K562 (cell line): Measurements from ENCODE around the gene ACSS1. TPM values are rescaled to one million over a fixed set of nuclear protein-coding genes. Genes with fewer than 3 reads are reported as not detected.

Source experiments
- ATAC-seq: fragments of 200-7000 bp; cut with Tn5 transposase; 3 replicates; pipeline ENCODE4 v1.9.1; 2020; ENCODE audit warnings: moderate library complexity
- BruUV-seq: library from RNA; stranded (reverse); fragments of 400-500 nt; replicated peaks from 2 replicates; lab custom pipeline; 2021; lab: Mats Ljungman, UMichigan
- CTCF ChIA-PET: fragments of 300-600 bp; formaldehyde crosslinking; extraction: SDS; loops from one replicate; lab custom pipeline; 2021; ENCODE audit warnings: low intra/inter-chr PET ratio; lab: Yijun Ruan, JAX
- POLR2A ChIA-PET: fragments of 300-600, 350-650 bp; sonication (Branson Sonifier 250); formaldehyde crosslinking; extraction: SDS; loops from one replicate; lab custom pipeline; 2021; ENCODE audit warnings: antibody characterized with exemption, inconsistent platforms; lab: Yijun Ruan, JAX
- DNase-seq, 4 experiments: peaks; one replicate each; pipeline versions ENCODE4 v3.0.0 to v3.0.0-alpha.2; 2011 to 2018; ENCODE audit warnings: low spot score in 3 of 4, mixed read lengths in 3 of 4; ENCODE audit errors: extremely low read depth in 1 of 4
- FAIRE-seq: peaks from 2 replicates; lab custom pipeline; 2011; peaks lifted over from hg19 to GRCh38; lab: Jason Lieb, UNC
- H2AFZ ChIP-seq: 2 replicates; pipeline ENCODE4 v1.6.0; 2011; ENCODE audit warnings: low read depth, low read length, control low read depth, inconsistent platforms
- H3K27ac ChIP-seq: fragments of 200-600 bp; 3 replicates; pipeline ENCODE4 v1.8.0; 2011; ENCODE audit warnings: low read depth, mild to moderate bottlenecking, control low read depth, inconsistent platforms, low read length, moderate library complexity, mixed read lengths; ENCODE audit errors: extremely low read depth
- H3K27me3 ChIP-seq, 2 experiments: fragments of 300-600 bp in 1 of 2; 2 replicates in 1 of 2; 3 replicates in 1 of 2; pipeline versions ENCODE4 v1.6.0 to v1.8.0; 2011; ENCODE audit warnings: inconsistent platforms in 2 of 2, low read length in 2 of 2, mild to moderate bottlenecking in 1 of 2, mixed read lengths in 1 of 2, moderate library complexity in 1 of 2; ENCODE audit not compliant: control insufficient read depth in 2 of 2, insufficient read depth in 2 of 2
- H3K36me3 ChIP-seq: fragments of 300-600 bp; 3 replicates; pipeline ENCODE4 v1.8.0; 2011; ENCODE audit warnings: mild to moderate bottlenecking, low read length, inconsistent platforms; ENCODE audit not compliant: control insufficient read depth, insufficient read depth
- H3K4me1 ChIP-seq, 2 experiments: fragments of 200-600 bp in 1 of 2; replicated peaks in 1 of 2; 2 replicates in 1 of 2; 3 replicates in 1 of 2; pipeline versions ENCODE4 v1.5.1 to v1.8.0; 2011; ENCODE audit warnings: inconsistent platforms in 2 of 2, low read length in 2 of 2, mild to moderate bottlenecking in 1 of 2, mixed read lengths in 1 of 2, moderate library complexity in 1 of 2; ENCODE audit not compliant: control insufficient read depth in 2 of 2, insufficient read depth in 2 of 2
- H3K4me2 ChIP-seq: 2 replicates; pipeline ENCODE4 v1.6.1; 2011; ENCODE audit warnings: low read length, control low read depth, inconsistent platforms, mixed read lengths; ENCODE audit not compliant: insufficient read depth
- H3K4me3 ChIP-seq: fragments of 200-600 bp; sonication (generic), shearing (Covaris generic); 2 replicates; pipeline ENCODE4 v1.5.1; 2016; ENCODE audit warnings: control low read depth, inconsistent platforms
- H3K79me2 ChIP-seq: fragments of 200-600 bp; 3 replicates; pipeline ENCODE4 v1.8.0; 2011; ENCODE audit warnings: low read length, inconsistent platforms; ENCODE audit not compliant: control insufficient read depth, insufficient read depth
- H3K9ac ChIP-seq, 2 experiments: 2 replicates each; pipeline versions ENCODE4 v1.6.0 to v1.6.1; 2011; ENCODE audit warnings: low read depth in 2 of 2, low read length in 2 of 2, control low read depth in 1 of 2, inconsistent platforms in 1 of 2, mild to moderate bottlenecking in 1 of 2, mixed read lengths in 1 of 2; ENCODE audit not compliant: insufficient read depth in 1 of 2
- H3K9me1 ChIP-seq: one replicate; pipeline ENCODE4 v1.6.0; 2011; ENCODE audit warnings: inconsistent platforms, mild to moderate bottlenecking, low read length, moderate library complexity; ENCODE audit not compliant: control insufficient read depth, insufficient read depth
- H3K9me3 ChIP-seq: replicated peaks from 2 replicates; pipeline ENCODE4 v1.5.1; 2011; ENCODE audit warnings: low read depth, low read length, inconsistent platforms; ENCODE audit not compliant: control insufficient read depth, insufficient read depth
- H4K20me1 ChIP-seq: replicated peaks from 2 replicates; pipeline ENCODE4 v1.6.1; 2011; ENCODE audit warnings: low read length, inconsistent platforms, mixed read lengths; ENCODE audit not compliant: control insufficient read depth, insufficient read depth
- EGR1 ChIP-seq: fragments of 450-650 bp; conservative IDR thresholded peaks from 2 replicates; pipeline ENCODE4 v1.6.1; 2017; ENCODE audit warnings: mild to moderate bottlenecking
- MAFG ChIP-seq: fragments of 450-650 bp; conservative IDR thresholded peaks from 2 replicates; pipeline ENCODE4 v1.6.1; 2016; ENCODE audit warnings: missing genetic modification characterization, missing compliant biosample characterization
- MIER1 ChIP-seq: fragments of 450-650 bp; IDR thresholded peaks from 2 replicates; pipeline ENCODE4 v1.6.1; 2016; ENCODE audit warnings: antibody characterized with exemption, mild to moderate bottlenecking, low read depth
- NR1H2 ChIP-seq: sonication (generic); formaldehyde crosslinking; IDR thresholded peaks from 2 replicates; pipeline ENCODE4 v1.4.0; 2020; ENCODE audit warnings: mild to moderate bottlenecking, missing genetic modification reagents
- PHF20 ChIP-seq: fragments of 450-650 bp; IDR thresholded peaks from 2 replicates; pipeline ENCODE4 v1.6.1; 2018; ENCODE audit not compliant: partially characterized antibody
- PHF8 ChIP-seq: fragments of 200-600 bp; sonication (generic); IDR thresholded peaks from 2 replicates; pipeline ENCODE4 v1.6.1; 2012; ENCODE audit warnings: mixed run types, mild to moderate bottlenecking, inconsistent platforms, low read length, moderate library complexity, borderline replicate concordance
- PML ChIP-seq: IDR thresholded peaks from 2 replicates; pipeline ENCODE4 v1.6.1; 2012; ENCODE audit warnings: low read length, inconsistent platforms
- RBM25 ChIP-seq: fragments of 200-400 bp; formaldehyde crosslinking; IDR thresholded peaks from 2 replicates; pipeline ENCODE4 v1.6.1; 2018; ENCODE audit warnings: low read length, low read depth, moderate library complexity; ENCODE audit not compliant: severe bottlenecking
- SREBF1 ChIP-seq: fragments of 150-350 bp; IDR thresholded peaks from 2 replicates; pipeline ENCODE4 v1.6.1; 2014; ENCODE audit warnings: antibody characterized with exemption, low read depth, low read length, borderline replicate concordance
- ZBTB1 ChIP-seq: sonication (generic); formaldehyde crosslinking; IDR thresholded peaks from 2 replicates; pipeline ENCODE4 v1.8.1; 2023; ENCODE audit warnings: missing genetic modification reagents, low read depth, mild to moderate bottlenecking, borderline replicate concordance
- ZNF146 ChIP-seq: IDR thresholded peaks from one replicate; pipeline ENCODE4 v1.6.1; 2018; ENCODE audit warnings: missing compliant biosample characterization; ENCODE audit not compliant: unreplicated experiment
- ZNF165 ChIP-seq: fragments of 250-450 bp; sonication (Bioruptor Pico); IDR thresholded peaks from 2 replicates; pipeline ENCODE4 v1.4.0; 2020; ENCODE audit warnings: borderline replicate concordance
- ZNF217 ChIP-seq: sonication (generic); formaldehyde crosslinking; IDR thresholded peaks from 2 replicates; pipeline ENCODE4 v1.8.0; 2022; ENCODE audit warnings: mild to moderate bottlenecking, missing genetic modification reagents
- WGBS: fragments of 100-300 bp; shearing (Covaris generic); methylation state at CpG from one replicate; pipeline ENCODE4 v1.1.6; 2016; ENCODE audit warnings: low coverage, mixed read lengths; ENCODE audit not compliant: insufficient coverage; ENCODE audit errors: missing lambda C conversion rate; 5-methylcytosine and 5-hydroxymethylcytosine counted together
- in situ Hi-C: fragments of 300-500 bp; cut with MboI; formaldehyde crosslinking; loops from 4 replicates; pipeline ENCODE4 v1.15.0; 2018; ENCODE audit warnings: inconsistent platforms, mixed read lengths
- intact Hi-C: fragments of 100-400 bp; cut with micrococcal nuclease; formaldehyde crosslinking; loops from 2 replicates; pipeline ENCODE4 v1.14.2; 2022
- polyA plus RNA-seq, 8 experiments: library from polyadenylated mRNA; depleted of rRNA in 4 of 8; stranded (reverse) in 5 of 8; unstranded in 3 of 8; fragments of >200 nt; fragmentation: Nextera tagmentation in 2 of 8; fragmentation: Illumina TruSeq in 1 of 8; extraction: Ambion mirVana in 2 of 8; extraction: Trizol in 1 of 8; gene quantifications; 2 replicates each; pipeline versions ENCODE4 v1.2.1 to v1.2.3, GENCODE V29; 2011 to 2014; ENCODE audit warnings: inconsistent platforms in 1 of 8, missing spikeins in 1 of 8
- total RNA-seq, 7 experiments: library from RNA; depleted of rRNA in 6 of 7; stranded (reverse); fragments of >200 nt in 6 of 7; fragmentation: Illumina TruSeq in 2 of 7; extraction: Trizol in 2 of 7; gene quantifications; 2 replicates each; pipeline versions ENCODE4 v1.2.1 to v1.2.3, GENCODE V29; 2011 to 2021; ENCODE audit warnings: low replicate concordance in 1 of 7
- TF ChIP-seq, protein P1 (sequence below): sonication (generic); formaldehyde crosslinking; IDR thresholded peaks from 2 replicates; pipeline ENCODE4 v1.8.0; 2022; ENCODE audit warnings: missing genetic modification reagents, mild to moderate bottlenecking, borderline replicate concordance
- TF ChIP-seq, protein P2 (sequence below): fragments of 250-450 bp; sonication (Bioruptor Pico); IDR thresholded peaks from 2 replicates; pipeline ENCODE4 v1.5.0; 2021; ENCODE audit warnings: mild to moderate bottlenecking, moderate library complexity

Gene ACSS1
- total and polyA plus RNA-seq, 9 of the 15 experiments (the other 6 are each of a cell fraction or from before 2014, with no cell fraction given), result 0.07 to 2.1 (median 0.27) TPM; not detected in 3

DNA sequence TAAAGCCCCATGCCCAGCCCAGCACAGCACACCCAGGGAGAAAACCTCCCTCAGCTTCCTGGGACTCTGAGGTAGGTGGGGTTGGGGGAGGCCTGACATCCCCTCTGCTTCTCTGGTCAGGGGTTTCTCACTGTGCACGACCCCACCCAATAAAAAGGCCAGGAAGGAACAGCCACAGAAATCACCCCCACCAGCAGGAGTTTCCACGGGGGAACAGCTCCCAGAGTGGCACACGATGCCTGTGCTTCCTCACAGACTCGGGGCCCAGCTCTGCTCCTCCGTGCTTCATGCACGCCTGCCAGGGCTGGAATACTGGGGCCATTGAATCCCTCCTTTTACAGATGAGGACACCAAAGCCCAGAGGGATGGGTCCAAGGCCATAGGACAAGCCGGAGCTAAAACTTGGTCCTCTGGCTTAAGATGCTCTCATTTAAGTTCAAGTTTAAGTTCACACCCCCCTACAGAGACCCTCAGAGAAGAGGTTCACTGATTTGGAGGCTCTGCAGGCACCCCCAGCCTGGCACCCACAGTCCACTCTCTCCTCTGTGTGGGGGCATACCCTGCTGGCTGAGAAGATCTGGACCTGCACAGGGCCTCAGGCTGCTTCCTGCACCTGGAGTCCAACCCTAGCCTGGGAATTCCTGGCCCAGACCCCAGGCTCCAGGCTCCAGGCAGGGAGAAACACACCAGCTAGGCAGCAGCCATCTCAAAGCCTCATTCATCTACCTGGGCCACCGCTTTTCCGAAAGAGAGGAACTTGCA is 14.3 kb downstream of the ACSS1 start (continued):
- TF ChIP-seq SREBF1 (no peak), EGR1 (no peak)

DNA sequence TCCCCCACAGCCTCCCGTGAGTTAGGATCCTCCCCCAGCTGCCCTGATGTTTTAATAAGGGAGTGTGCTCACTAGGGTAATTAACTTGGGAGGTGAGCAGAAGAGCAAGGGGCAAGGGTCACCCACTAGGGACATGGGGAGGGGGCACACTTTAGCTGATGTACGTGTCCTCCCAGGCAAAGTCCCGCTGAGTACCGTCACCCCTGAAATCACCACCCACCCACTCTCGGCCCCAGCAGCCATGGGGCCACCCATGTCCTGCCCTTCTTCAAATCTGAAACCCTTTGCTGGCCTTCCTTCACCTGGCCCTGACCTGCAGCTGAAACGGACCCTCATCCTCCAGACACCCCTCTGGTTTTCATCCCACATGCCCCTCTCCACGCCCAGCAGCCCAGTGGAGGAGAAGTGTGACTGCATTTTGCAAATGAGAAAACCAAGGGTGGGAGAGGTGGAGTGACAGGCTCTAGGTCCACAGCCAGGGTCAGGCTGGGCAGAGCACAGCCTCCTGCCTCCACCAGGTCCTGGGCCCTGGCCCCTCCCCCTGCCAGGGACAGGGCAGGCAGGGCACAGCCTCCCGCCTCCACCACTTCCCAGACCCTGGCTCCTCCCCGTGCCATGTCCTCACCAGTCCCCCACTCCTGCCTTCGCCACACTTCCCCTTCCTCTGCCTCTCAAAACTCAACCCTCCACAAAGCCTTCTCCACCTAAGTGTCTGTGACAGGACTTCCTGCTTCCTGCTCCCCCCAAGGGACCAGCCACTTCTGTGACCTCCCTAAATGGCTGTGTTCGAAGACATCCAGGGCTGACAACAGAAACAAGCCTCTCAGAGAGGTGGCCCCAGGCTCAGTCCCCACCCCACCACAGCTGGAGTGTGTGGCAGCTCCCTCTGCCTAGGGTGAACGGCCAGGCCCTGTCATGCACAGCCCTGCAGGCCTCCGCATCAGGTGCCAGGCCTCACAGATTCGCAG is 15.1 kb downstream of the ACSS1 start:
- Histone ChIP-seq H2AFZ (no peak overlapping the region), H3K9me3 (no peaks in the 10 kb centered on the region), H3K79me2 (no peaks in the 10 kb centered on the region), H3K9me1 (no peaks in the 10 kb centered on the region), H3K36me3 (no peaks in the 10 kb centered on the region), H3K9ac (no peak overlapping the region), H3K27ac (no peak overlapping the region), H3K4me2 (no peak overlapping the region), H4K20me1 (no peaks in the 10 kb centered on the region), H3K27me3 (peaks cover 3 to 35% of the 10 kb centered on the region in 2 experiments; a peak in 3 of 5 replicates), H3K4me3 (no peak overlapping the region), H3K4me1 (no peaks in the 10 kb centered on the region)
- intact Hi-C loops (no loop called here), in situ Hi-C loops (no loop called here)
- ChIA-PET CTCF (no interaction called here), POLR2A (no interaction called here)
- BruUV-seq, result no TSS peak
- DNase-seq (no peak), FAIRE-seq (no peak), ATAC-seq (no peak)
- WGBS, result 0% methylated on average over 10 of the region's 14 CpGs
- TF ChIP-seq ZNF146 (CRISPR knock-in tag) (no peak), MAFG (no peak), NR1H2 (CRISPR knock-in tag) (no peak), MIER1 (no peak), RBM25 (no peak), PHF8 (no peak), ZNF217 (no peak), PHF20 (no peak), ZNF165 (CRISPR knock-in tag) (no peak), PML (no peak), ZBTB1 (no peak)
- TF ChIP-seq, protein P1, sequence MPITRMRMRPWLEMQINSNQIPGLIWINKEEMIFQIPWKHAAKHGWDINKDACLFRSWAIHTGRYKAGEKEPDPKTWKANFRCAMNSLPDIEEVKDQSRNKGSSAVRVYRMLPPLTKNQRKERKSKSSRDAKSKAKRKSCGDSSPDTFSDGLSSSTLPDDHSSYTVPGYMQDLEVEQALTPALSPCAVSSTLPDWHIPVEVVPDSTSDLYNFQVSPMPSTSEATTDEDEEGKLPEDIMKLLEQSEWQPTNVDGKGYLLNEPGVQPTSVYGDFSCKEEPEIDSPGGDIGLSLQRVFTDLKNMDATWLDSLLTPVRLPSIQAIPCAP, result no peak
- TF ChIP-seq, protein P2, sequence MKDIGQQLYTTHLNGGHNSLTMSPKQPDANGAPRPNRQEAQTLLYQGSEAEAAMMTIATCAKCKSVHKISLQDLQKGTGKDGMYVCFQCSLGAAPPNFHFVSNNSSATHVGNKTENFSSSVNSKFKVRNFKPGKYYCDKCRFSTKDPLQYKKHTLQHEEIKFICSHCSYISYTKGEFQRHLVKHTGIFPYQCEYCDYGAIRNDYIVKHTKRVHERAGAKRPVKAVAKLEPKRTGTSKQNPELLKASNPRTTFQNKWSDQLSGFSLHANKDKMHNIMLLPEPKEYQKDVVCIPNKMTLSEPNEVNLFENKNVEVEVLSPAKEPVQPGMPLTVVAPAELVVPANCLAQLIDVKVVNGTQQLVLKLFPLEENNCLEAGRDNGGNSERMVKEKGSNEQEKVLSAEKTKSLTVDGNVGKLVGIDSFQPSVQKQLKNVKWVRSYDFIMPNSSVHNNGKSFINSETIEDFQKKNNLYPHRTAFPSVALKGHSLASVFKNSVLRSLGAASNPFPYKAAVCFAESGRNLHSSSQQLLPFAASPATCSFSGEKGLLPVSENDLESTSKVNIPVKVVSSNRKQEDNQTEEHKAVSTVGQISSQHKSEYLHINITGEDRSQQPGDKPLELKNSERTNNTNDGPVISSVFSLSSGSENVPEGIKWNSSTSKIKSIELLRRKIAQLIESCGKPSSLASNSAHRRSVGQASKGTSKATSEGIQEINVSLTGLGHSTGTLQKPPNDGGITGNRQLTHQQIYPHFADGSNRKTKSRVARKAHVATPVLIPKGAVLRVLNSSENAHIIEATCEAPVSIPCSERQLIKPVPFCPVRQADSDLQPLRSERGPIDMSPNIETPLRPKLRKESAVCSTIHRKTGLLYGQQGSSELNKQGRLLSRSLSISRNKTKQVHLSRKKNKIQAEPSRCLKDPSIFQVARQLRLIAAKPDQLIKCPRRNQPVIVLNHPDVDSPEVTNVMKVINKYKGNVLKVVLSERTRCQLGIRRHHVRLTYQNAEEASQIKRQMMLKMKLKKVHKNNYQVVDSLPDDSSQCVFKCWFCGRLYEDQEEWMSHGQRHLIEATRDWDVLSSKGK, result no peak
